GM23338 (cell line): ENCODE results near the gene GPAM. TPM values are rescaled to one million over a fixed set of nuclear protein-coding genes. Genes with fewer than 3 reads are reported as not detected.

Source experiments
- ATAC-seq: fragments of 200-7000 bp; cut with Tn5 transposase; 3 replicates; pipeline ENCODE4 v1.9.1; 2020
- DNase-seq: peaks from one replicate; pipeline ENCODE4 v3.0.0-alpha.2; 2015; ENCODE audit warnings: low spot score
- H2AFZ ChIP-seq: fragments of 200-600 bp; sonication (generic); 2 replicates; pipeline ENCODE4 v1.8.0; 2016; ENCODE audit warnings: antibody characterized with exemption, mild to moderate bottlenecking, moderate library complexity
- H3F3A ChIP-seq: fragments of 200-600 bp; sonication (generic); replicated peaks from 2 replicates; pipeline ENCODE4 v1.8.0; 2017; ENCODE audit warnings: antibody characterized with exemption, mixed run types, low read depth
- H3K27ac ChIP-seq: fragments of 200-600 bp; sonication (generic); 2 replicates; pipeline ENCODE4 v1.6.1; 2016; ENCODE audit warnings: low read depth
- H3K27me3 ChIP-seq: fragments of 200-600 bp; sonication (generic); 2 replicates; pipeline ENCODE4 v1.8.0; 2016; ENCODE audit warnings: mild to moderate bottlenecking, mixed run types, moderate library complexity; ENCODE audit not compliant: insufficient read depth
- H3K36me3 ChIP-seq: fragments of 200-600 bp; sonication (generic); 2 replicates; pipeline ENCODE4 v1.8.0; 2016; ENCODE audit warnings: mild to moderate bottlenecking; ENCODE audit not compliant: insufficient read depth
- H3K4me1 ChIP-seq: fragments of 200-600 bp; sonication (generic); 2 replicates; pipeline ENCODE4 v1.8.0; 2016; ENCODE audit warnings: mild to moderate bottlenecking, moderate library complexity; ENCODE audit not compliant: insufficient read depth
- H3K4me2 ChIP-seq: fragments of 200-600 bp; sonication (generic); 2 replicates; pipeline ENCODE4 v1.7.1; 2017; ENCODE audit warnings: mixed run types
- H3K4me3 ChIP-seq: fragments of 200-600 bp; sonication (generic); 2 replicates; pipeline ENCODE4 v1.6.1; 2016; ENCODE audit warnings: mixed run types
- H3K79me2 ChIP-seq: fragments of 200-600 bp; sonication (generic); replicated peaks from 2 replicates; pipeline ENCODE4 v1.8.0; 2017; ENCODE audit warnings: mild to moderate bottlenecking; ENCODE audit not compliant: insufficient read depth
- H3K9me2 ChIP-seq: fragments of 200-600 bp; sonication (generic); 2 replicates; pipeline ENCODE4 v1.8.0; 2017; ENCODE audit not compliant: insufficient read depth
- H4K20me1 ChIP-seq: fragments of 200-600 bp; sonication (generic); replicated peaks from 2 replicates; pipeline ENCODE4 v1.8.0; 2017; ENCODE audit warnings: mild to moderate bottlenecking; ENCODE audit not compliant: insufficient read depth
- H3K27ac Mint-ChIP-seq: 2 replicates; pipeline ENCODE4 v1.8.0; 2020; ENCODE audit warnings: inconsistent platforms, mild to moderate bottlenecking, moderate library complexity, mixed read lengths
- H3K27me3 Mint-ChIP-seq: 3 replicates; pipeline ENCODE4 v1.8.0; 2022; ENCODE audit warnings: low read depth, mild to moderate bottlenecking, moderate library complexity, mixed read lengths, inconsistent platforms; ENCODE audit not compliant: insufficient read depth, poor library complexity
- H3K36me3 Mint-ChIP-seq: 3 replicates; pipeline ENCODE4 v1.8.0; 2021; ENCODE audit warnings: low read depth, mild to moderate bottlenecking, inconsistent platforms, moderate library complexity, mixed read lengths
- H3K4me1 Mint-ChIP-seq: 3 replicates; pipeline ENCODE4 v1.8.0; 2020; ENCODE audit warnings: mild to moderate bottlenecking, inconsistent platforms, mixed read lengths
- H3K4me3 Mint-ChIP-seq: 3 replicates; pipeline ENCODE4 v1.8.0; 2021; ENCODE audit warnings: moderate library complexity, mild to moderate bottlenecking, inconsistent platforms, mixed read lengths
- H3K9me3 Mint-ChIP-seq: 3 replicates; pipeline ENCODE4 v1.8.0; 2020; ENCODE audit warnings: moderate library complexity, mild to moderate bottlenecking, inconsistent platforms, mixed read lengths
- EZH2 ChIP-seq: fragments of 200-600 bp; sonication (generic); IDR thresholded peaks from one replicate; pipeline ENCODE4 v1.8.0; 2017; ENCODE audit warnings: antibody characterized with exemption, mild to moderate bottlenecking, low read depth; ENCODE audit not compliant: unreplicated experiment
- JUNB ChIP-seq: IDR thresholded peaks from one replicate; pipeline ENCODE4 v1.6.1; 2016; ENCODE audit warnings: antibody characterized with exemption; ENCODE audit not compliant: unreplicated experiment
- NANOG ChIP-seq: IDR thresholded peaks from 2 replicates; pipeline ENCODE4 v1.6.1; 2016; ENCODE audit warnings: antibody characterized with exemption, borderline replicate concordance
- STAT1 ChIP-seq: IDR thresholded peaks from one replicate; pipeline ENCODE4 v1.6.1; 2016; ENCODE audit warnings: antibody characterized with exemption; ENCODE audit not compliant: unreplicated experiment
- ZNF114 ChIP-seq: fragments of 250-450 bp; sonication (Bioruptor Pico); IDR thresholded peaks from 2 replicates; pipeline ENCODE4 v1.5.0; 2020; ENCODE audit warnings: mild to moderate bottlenecking, moderate library complexity
- ZNF331 ChIP-seq: fragments of 250-450 bp; sonication (Bioruptor Pico); IDR thresholded peaks from 2 replicates; pipeline ENCODE4 v1.5.0; 2020; ENCODE audit warnings: low read depth, mild to moderate bottlenecking, moderate library complexity
- polyA plus RNA-seq: library from polyadenylated mRNA; unstranded; fragments of >200 nt; fragmentation: Nextera tagmentation; extraction: Ambion mirVana; gene quantifications from 2 replicates; pipeline ENCODE4 v1.2.1, GENCODE V29; 2016
- total RNA-seq: library from RNA; depleted of rRNA; stranded (reverse); fragments of >200 nt; shearing (Covaris generic); gene quantifications from 2 replicates; pipeline ENCODE4 v1.2.3, GENCODE V29; 2014
- TF ChIP-seq, protein P1 (sequence below): IDR thresholded peaks from 2 replicates; pipeline ENCODE4 v1.6.1; 2016; ENCODE audit warnings: antibody characterized with exemption
- TF ChIP-seq, protein P2 (sequence below): IDR thresholded peaks from one replicate; pipeline ENCODE4 v1.6.1; 2018; ENCODE audit warnings: antibody characterized with exemption; ENCODE audit not compliant: unreplicated experiment
- TF ChIP-seq, protein P3 (sequence below), 2 experiments: fragments of 200-600 bp in 1 of 2; sonication (generic) in 1 of 2; conservative IDR thresholded peaks; 2 replicates each; pipeline versions ENCODE4 v1.5.1 to v1.6.1; 2016 to 2017; ENCODE audit warnings: antibody characterized with exemption in 2 of 2, low read depth in 2 of 2, mild to moderate bottlenecking in 2 of 2, moderate library complexity in 1 of 2
- TF ChIP-seq, protein P4 (sequence below): fragments of 250-450 bp; sonication (Bioruptor Pico); IDR thresholded peaks from 2 replicates; pipeline ENCODE4 v1.5.0; 2020; ENCODE audit warnings: mild to moderate bottlenecking, moderate library complexity

Gene GPAM
- total and polyA plus RNA-seq, 2 experiments from 2014 or later, result 5.5 to 16.6 TPM

DNA sequence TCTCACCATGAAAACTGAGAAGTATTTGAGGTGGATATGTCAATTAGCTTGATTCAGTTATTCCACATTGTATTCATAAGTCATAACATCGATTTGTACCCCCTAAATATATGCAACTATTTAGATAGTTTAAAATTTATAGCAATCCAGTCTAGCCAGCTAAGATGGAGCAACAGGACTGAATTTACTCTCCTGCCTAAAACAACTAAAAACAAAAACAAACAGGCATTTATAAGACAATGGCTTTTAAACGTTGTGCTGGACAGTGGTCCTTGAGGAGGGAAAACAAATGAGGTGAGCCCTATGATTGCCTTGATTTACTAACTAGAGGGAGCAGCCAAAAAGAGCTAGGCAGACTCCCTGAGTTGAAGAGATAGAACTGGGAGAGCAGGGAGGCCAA is 814 bp upstream of the GPAM start:
- Histone ChIP-seq H3K27ac (no peak overlapping the region), H3F3A (no peaks in the 10 kb centered on the region), H3K79me2 (no peaks in the 10 kb centered on the region; the same call in 1 of the 2 replicates), H3K27me3 (no peaks in the 10 kb centered on the region), H3K36me3 (no peaks in the 10 kb centered on the region), H2AFZ (peak overlapping the region; percentile 92; the same call in 1 of the 2 replicates), H3K4me1 (peaks cover 18% of the 10 kb centered on the region; the same call in 1 of the 2 replicates), H3K4me2 (peak overlapping the region; percentile 89), H3K4me3 (peak overlapping the region; percentile 76), H4K20me1 (no peaks in the 10 kb centered on the region), H3K9me2 (no peaks in the 10 kb centered on the region)
- H3K36me3 Mint-ChIP-seq, result peaks cover 13% of the 10 kb centered on the region
- H3K27ac Mint-ChIP-seq, result no peak overlapping the region
- TF ChIP-seq, protein P1, sequence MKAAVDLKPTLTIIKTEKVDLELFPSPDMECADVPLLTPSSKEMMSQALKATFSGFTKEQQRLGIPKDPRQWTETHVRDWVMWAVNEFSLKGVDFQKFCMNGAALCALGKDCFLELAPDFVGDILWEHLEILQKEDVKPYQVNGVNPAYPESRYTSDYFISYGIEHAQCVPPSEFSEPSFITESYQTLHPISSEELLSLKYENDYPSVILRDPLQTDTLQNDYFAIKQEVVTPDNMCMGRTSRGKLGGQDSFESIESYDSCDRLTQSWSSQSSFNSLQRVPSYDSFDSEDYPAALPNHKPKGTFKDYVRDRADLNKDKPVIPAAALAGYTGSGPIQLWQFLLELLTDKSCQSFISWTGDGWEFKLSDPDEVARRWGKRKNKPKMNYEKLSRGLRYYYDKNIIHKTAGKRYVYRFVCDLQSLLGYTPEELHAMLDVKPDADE, result no peak
- TF ChIP-seq NANOG, result no peak
- TF ChIP-seq EZH2, result no peak
- TF ChIP-seq ZNF331 (CRISPR knock-in tag), result no peak
- TF ChIP-seq, protein P2, sequence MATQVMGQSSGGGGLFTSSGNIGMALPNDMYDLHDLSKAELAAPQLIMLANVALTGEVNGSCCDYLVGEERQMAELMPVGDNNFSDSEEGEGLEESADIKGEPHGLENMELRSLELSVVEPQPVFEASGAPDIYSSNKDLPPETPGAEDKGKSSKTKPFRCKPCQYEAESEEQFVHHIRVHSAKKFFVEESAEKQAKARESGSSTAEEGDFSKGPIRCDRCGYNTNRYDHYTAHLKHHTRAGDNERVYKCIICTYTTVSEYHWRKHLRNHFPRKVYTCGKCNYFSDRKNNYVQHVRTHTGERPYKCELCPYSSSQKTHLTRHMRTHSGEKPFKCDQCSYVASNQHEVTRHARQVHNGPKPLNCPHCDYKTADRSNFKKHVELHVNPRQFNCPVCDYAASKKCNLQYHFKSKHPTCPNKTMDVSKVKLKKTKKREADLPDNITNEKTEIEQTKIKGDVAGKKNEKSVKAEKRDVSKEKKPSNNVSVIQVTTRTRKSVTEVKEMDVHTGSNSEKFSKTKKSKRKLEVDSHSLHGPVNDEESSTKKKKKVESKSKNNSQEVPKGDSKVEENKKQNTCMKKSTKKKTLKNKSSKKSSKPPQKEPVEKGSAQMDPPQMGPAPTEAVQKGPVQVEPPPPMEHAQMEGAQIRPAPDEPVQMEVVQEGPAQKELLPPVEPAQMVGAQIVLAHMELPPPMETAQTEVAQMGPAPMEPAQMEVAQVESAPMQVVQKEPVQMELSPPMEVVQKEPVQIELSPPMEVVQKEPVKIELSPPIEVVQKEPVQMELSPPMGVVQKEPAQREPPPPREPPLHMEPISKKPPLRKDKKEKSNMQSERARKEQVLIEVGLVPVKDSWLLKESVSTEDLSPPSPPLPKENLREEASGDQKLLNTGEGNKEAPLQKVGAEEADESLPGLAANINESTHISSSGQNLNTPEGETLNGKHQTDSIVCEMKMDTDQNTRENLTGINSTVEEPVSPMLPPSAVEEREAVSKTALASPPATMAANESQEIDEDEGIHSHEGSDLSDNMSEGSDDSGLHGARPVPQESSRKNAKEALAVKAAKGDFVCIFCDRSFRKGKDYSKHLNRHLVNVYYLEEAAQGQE, result no peak
- no peak for TF ChIP-seq JUNB
- TF ChIP-seq, protein P3, sequence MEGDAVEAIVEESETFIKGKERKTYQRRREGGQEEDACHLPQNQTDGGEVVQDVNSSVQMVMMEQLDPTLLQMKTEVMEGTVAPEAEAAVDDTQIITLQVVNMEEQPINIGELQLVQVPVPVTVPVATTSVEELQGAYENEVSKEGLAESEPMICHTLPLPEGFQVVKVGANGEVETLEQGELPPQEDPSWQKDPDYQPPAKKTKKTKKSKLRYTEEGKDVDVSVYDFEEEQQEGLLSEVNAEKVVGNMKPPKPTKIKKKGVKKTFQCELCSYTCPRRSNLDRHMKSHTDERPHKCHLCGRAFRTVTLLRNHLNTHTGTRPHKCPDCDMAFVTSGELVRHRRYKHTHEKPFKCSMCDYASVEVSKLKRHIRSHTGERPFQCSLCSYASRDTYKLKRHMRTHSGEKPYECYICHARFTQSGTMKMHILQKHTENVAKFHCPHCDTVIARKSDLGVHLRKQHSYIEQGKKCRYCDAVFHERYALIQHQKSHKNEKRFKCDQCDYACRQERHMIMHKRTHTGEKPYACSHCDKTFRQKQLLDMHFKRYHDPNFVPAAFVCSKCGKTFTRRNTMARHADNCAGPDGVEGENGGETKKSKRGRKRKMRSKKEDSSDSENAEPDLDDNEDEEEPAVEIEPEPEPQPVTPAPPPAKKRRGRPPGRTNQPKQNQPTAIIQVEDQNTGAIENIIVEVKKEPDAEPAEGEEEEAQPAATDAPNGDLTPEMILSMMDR (conservative IDR thresholded peaks at IDR 0.05; ENCODE audit: low read depth in 2 of 2), result no peak
- no peak for TF ChIP-seq STAT1
- TF ChIP-seq, protein P4, sequence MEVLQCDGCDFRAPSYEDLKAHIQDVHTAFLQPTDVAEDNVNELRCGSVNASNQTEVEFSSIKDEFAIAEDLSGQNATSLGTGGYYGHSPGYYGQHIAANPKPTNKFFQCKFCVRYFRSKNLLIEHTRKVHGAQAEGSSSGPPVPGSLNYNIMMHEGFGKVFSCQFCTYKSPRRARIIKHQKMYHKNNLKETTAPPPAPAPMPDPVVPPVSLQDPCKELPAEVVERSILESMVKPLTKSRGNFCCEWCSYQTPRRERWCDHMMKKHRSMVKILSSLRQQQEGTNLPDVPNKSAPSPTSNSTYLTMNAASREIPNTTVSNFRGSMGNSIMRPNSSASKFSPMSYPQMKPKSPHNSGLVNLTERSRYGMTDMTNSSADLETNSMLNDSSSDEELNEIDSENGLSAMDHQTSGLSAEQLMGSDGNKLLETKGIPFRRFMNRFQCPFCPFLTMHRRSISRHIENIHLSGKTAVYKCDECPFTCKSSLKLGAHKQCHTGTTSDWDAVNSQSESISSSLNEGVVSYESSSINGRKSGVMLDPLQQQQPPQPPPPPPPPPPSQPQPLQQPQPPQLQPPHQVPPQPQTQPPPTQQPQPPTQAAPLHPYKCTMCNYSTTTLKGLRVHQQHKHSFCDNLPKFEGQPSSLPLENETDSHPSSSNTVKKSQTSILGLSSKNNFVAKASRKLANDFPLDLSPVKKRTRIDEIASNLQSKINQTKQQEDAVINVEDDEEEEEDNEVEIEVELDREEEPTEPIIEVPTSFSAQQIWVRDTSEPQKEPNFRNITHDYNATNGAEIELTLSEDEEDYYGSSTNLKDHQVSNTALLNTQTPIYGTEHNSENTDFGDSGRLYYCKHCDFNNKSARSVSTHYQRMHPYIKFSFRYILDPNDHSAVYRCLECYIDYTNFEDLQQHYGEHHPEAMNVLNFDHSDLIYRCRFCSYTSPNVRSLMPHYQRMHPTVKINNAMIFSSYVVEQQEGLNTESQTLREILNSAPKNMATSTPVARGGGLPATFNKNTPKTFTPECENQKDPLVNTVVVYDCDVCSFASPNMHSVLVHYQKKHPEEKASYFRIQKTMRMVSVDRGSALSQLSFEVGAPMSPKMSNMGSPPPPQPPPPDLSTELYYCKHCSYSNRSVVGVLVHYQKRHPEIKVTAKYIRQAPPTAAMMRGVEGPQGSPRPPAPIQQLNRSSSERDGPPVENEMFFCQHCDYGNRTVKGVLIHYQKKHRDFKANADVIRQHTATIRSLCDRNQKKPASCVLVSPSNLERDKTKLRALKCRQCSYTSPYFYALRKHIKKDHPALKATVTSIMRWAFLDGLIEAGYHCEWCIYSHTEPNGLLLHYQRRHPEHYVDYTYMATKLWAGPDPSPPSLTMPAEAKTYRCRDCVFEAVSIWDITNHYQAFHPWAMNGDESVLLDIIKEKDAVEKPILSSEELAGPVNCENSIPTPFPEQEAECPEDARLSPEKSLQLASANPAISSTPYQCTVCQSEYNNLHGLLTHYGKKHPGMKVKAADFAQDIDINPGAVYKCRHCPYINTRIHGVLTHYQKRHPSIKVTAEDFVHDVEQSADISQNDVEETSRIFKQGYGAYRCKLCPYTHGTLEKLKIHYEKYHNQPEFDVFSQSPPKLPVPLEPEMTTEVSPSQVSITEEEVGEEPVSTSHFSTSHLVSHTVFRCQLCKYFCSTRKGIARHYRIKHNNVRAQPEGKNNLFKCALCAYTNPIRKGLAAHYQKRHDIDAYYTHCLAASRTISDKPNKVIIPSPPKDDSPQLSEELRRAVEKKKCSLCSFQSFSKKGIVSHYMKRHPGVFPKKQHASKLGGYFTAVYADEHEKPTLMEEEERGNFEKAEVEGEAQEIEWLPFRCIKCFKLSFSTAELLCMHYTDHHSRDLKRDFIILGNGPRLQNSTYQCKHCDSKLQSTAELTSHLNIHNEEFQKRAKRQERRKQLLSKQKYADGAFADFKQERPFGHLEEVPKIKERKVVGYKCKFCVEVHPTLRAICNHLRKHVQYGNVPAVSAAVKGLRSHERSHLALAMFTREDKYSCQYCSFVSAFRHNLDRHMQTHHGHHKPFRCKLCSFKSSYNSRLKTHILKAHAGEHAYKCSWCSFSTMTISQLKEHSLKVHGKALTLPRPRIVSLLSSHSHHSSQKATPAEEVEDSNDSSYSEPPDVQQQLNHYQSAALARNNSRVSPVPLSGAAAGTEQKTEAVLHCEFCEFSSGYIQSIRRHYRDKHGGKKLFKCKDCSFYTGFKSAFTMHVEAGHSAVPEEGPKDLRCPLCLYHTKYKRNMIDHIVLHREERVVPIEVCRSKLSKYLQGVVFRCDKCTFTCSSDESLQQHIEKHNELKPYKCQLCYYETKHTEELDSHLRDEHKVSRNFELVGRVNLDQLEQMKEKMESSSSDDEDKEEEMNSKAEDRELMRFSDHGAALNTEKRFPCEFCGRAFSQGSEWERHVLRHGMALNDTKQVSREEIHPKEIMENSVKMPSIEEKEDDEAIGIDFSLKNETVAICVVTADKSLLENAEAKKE, result no peak
- no peak for TF ChIP-seq ZNF114 (CRISPR knock-in tag)
- H3K27me3 Mint-ChIP-seq, result peaks cover 7% of the 10 kb centered on the region
- DNase-seq (peak; percentile 1), ATAC-seq (no peak)
- H3K9me3 Mint-ChIP-seq, result peaks cover 13% of the 10 kb centered on the region; the same call in 2 of the 3 replicates
- H3K4me3 Mint-ChIP-seq, result peak overlapping the region; percentile 84
- peaks cover 17% of the 10 kb centered on the region; the same call in 2 of the 3 replicates for H3K4me1 Mint-ChIP-seq
